Epithelial cell of esophagus (primary cell): ENCODE data around the gene SINHCAF.
A peak's percentile ranks its signal among the peaks of the same experiment; 100 is the strongest.

Experiments
- DNase-seq: peaks from one replicate; pipeline ENCODE4 v3.0.0; 2010; ENCODE audit warnings: low read depth
- H3K4me3 ChIP-seq: 2 replicates; pipeline ENCODE4 v1.5.1; 2011; ENCODE audit warnings: mild to moderate bottlenecking, low read length, control low read depth
- TF ChIP-seq, protein P1 (sequence below): IDR thresholded peaks from 2 replicates; pipeline ENCODE4 v1.5.1; 2011; ENCODE audit warnings: low read depth, mild to moderate bottlenecking, low read length, control low read depth, inconsistent platforms; ENCODE audit not compliant: insufficient read depth; ENCODE audit errors: missing control alignments

Gene SINHCAF

DNA sequence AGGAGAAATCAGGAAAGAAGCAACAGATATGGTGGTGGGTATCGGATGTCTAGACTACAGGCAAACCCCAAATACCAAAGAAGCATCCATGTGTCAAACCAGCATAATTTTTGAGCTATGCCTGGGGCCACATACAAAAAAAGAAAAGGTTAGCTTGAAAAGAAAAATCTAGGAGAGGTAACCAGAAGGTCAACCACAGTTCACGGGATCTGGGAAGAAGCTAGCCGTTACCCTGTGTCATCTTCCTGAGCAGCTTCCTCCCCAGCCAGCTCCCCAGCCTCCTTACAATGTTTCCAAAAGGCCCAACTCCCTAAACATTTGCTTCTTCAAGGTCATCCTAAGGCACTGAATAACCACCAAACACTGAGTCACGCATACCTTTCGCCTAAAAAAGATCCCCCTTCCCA lies 3.1 kb downstream of the SINHCAF start:
- H3K4me3 ChIP-seq = peak overlapping the region; percentile 97
- DNase-seq = peak; percentile 23
- TF ChIP-seq, protein P1, sequence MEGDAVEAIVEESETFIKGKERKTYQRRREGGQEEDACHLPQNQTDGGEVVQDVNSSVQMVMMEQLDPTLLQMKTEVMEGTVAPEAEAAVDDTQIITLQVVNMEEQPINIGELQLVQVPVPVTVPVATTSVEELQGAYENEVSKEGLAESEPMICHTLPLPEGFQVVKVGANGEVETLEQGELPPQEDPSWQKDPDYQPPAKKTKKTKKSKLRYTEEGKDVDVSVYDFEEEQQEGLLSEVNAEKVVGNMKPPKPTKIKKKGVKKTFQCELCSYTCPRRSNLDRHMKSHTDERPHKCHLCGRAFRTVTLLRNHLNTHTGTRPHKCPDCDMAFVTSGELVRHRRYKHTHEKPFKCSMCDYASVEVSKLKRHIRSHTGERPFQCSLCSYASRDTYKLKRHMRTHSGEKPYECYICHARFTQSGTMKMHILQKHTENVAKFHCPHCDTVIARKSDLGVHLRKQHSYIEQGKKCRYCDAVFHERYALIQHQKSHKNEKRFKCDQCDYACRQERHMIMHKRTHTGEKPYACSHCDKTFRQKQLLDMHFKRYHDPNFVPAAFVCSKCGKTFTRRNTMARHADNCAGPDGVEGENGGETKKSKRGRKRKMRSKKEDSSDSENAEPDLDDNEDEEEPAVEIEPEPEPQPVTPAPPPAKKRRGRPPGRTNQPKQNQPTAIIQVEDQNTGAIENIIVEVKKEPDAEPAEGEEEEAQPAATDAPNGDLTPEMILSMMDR = no peak

DNA sequence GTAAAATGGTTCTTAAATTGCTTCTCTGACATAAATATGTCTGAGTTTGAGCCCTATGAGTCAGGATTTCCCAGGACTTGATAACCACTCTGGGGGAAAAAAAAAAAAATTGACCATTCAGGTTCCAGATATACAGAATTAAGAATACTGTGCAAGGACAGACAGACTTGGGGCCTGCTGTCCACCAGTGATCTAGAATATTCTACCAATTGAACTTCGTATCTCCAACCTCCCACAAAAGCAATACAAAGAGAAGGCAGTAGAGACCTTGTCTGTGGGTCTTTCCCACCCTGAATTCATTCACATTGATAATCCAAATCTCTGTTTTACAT lies 4.1 kb downstream of the SINHCAF start:
- TF ChIP-seq, protein P1 = no peak
- H3K4me3 ChIP-seq = no peak overlapping the region
- DNase-seq = no peak

DNA sequence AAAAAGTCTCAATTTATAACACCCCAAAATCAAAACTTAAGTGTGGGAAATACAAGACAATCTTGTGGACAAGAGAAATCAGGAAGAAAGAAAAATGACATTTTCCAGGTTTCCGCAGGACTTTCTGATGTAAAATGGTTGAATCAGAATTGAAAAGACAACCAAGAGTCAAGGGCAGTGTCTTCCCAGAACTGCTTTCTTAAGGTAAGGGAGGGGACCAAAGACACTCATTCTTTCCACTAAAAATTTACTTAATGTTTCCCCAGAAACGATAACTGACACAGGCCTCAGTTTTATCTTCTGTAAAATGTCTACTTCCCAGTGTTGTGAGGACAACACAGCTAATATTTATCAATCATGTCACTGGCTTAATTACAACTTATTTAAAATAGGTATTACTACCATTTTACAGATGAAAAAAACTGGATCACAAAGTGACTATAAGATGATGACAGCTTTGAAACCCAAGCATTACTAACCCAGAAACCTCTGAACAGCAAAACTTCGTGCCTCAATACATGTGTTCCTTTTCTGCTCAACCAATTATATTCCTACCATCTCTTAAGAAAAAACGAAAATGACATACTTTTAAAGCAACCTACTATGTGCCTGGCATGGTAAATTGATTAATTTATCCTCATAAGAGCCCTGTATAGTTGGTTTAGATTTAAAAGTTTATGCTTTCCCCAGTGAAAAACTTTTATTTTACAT lies 4.6 kb downstream of the SINHCAF start:
- TF ChIP-seq, protein P1 = no peak
- DNase-seq = no peak
- H3K4me3 ChIP-seq = no peak overlapping the region

DNA sequence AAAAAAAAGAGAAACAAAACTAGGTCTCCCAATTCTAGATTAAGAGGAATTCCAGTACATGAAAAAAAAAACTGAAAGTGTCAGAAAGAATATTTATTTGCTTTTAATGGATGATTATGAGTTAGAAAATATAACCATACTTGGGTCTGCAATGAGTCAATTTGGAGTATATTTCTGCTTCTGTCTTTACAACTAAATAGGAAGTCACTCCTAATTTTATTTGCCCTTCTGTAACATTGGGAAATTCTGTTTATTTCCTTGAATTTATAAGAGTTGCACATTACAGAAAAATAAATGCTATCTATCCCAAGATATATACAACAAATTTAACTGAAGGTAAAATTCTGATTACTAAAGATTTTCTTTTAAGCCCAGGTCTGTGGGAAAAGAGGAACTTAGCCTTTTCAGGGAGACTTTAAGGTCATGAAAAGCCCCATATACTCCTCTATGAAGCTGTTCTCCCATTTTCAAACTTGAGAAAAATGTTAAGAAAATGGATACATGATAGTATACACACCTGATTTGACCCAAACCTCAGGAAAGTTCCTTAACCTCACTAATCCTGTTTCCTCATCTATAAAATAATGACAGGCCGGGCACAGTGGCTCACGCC lies 7.2 kb downstream of the SINHCAF start:
- H3K4me3 ChIP-seq = no peak overlapping the region
- DNase-seq = no peak
- TF ChIP-seq, protein P1 = no peak

DNA sequence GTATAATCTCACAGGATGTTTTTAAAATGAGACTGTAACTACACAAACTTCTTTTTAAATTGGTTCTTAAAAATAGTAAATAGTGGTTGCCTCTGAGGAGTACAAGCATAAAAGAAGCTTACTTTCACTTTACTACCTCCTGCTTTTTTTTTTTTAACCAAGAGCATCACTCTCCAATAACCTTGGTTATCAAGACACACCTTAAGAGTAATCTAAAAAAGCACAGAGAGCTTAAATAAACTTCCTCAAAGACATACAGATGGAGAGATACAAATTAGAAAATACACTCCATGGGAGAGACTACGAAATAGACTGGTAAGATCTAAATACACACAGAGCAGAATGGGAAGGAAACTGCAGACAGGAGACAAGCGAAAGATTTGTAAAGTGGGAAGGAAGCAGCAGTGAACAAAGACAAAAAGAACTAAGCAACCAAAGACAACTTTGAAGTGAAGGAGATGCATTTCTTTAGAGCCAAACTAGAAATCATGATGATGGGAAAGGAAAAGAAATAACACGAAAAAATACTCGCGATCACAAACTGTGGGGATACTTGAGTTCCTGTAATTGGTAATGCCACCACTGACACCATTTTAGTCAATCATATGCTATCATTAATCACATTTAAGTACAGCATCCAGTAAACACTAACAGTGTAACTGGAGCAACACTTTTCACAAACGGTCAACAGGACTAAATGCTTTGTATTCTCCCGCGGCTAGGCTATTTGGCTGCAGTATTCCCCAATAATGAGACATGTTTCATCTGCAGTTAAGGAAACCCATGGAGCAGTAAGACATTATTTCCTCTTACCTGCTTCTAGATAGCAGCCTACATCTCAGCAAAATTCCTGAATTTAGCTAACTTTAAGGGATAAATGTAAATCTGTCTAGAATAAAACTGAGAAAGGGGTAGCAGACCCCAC lies 8.2 kb downstream of the SINHCAF start:
- DNase-seq = no peak
- H3K4me3 ChIP-seq = peak overlapping the region; percentile 10
- TF ChIP-seq, protein P1 = no peak

DNA sequence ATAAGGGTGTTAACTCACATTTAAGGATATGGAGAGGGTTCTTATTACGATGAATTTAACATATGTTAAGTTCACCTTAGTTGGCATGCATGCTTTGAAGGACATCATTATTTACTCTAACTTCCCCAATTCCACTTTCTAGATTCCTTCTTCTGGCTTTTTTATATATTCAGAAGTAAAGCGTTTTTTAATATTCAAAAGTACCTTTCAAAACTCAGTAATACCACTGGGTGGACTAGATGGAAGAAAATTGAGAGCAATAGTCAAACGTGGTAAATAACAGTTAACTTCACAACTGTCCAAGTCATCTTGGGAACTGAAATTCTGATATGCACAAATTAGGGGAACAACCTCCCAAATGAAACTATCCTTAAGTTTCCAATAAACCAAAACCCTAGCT lies 9.1 kb downstream of the SINHCAF start:
- TF ChIP-seq, protein P1 = no peak
- no peak overlapping the region for H3K4me3 ChIP-seq
- no peak for DNase-seq
